Spleen (tissue), 7 donors: ENCODE measurements around the gene SEZ6L2.

Source experiments
- CTCF ChIP-seq, 11 experiments: fragments of 200-600 bp in 7 of 11; fragments of 450-650 bp in 4 of 11; sonication (generic) in 4 of 11; IDR thresholded peaks in 8 of 11; conservative IDR thresholded peaks in 3 of 11; 1 replicate in 7 of 11; 2 replicates in 4 of 11; pipeline versions ENCODE4 v1.4.0 to v1.8.0; 2016 to 2021; ENCODE audit warnings: antibody characterized with exemption in 11 of 11, inconsistent platforms in 4 of 11, mild to moderate bottlenecking in 1 of 11
- POLR2A ChIP-seq, 3 donors: fragments of 450-650 bp; IDR thresholded peaks; one replicate each; pipeline ENCODE4 v1.5.1; 2017; ENCODE audit warnings: antibody characterized with exemption in 3 of 3, mild to moderate bottlenecking in 1 of 3
- POLR2AphosphoS5 ChIP-seq, 3 donors: sonication (generic); formaldehyde crosslinking; IDR thresholded peaks; one replicate each; pipeline ENCODE4 v1.5.1; 2017; ENCODE audit warnings: antibody characterized with exemption in 3 of 3
- donor health status: DM: no; HTN: no; CAD: no; lungs with moderate emphysema.
- donor health status: DM: no; HTN: no; CAD: no.
- donor health status: DM: no; HTN: no; CAD: no.

GRCh38 chr16:29915590-29916247 is 16.4 kb upstream of the SEZ6L2 start:
- no peak for TF ChIP-seq CTCF (IDR thresholded peaks at IDR 0.05 in 8 of 11, conservative IDR thresholded peaks at IDR 0.05 in 3 of 11)
- no peak for TF ChIP-seq POLR2A (IDR thresholded peaks at IDR 0.05)
- TF ChIP-seq POLR2AphosphoS5 (IDR thresholded peaks at IDR 0.05), result no peak
